Gastroesophageal sphincter (tissue), 3 donors: ENCODE measurements around the gene APP.

Source experiments
- EP300 ChIP-seq: sonication (generic); formaldehyde crosslinking; IDR thresholded peaks from one replicate; pipeline ENCODE4 v1.6.1; 2017; ENCODE audit warnings: antibody characterized with exemption, mild to moderate bottlenecking
- POLR2A ChIP-seq, 2 donors: fragments of 450-650 bp; IDR thresholded peaks; one replicate each; pipeline ENCODE4 v1.6.1; 2017; ENCODE audit warnings: antibody characterized with exemption in 2 of 2, mild to moderate bottlenecking in 2 of 2, moderate library complexity in 1 of 2
- TF ChIP-seq, protein P1 (sequence below), 4 experiments: fragments of 200-600 bp in 2 of 4; fragments of 450-650 bp in 2 of 4; sonication (generic) in 1 of 4; IDR thresholded peaks; one replicate each; pipeline ENCODE4 v1.5.1; 2017 to 2019; ENCODE audit warnings: antibody characterized with exemption in 4 of 4, mild to moderate bottlenecking in 2 of 4, moderate library complexity in 2 of 4

DNA sequence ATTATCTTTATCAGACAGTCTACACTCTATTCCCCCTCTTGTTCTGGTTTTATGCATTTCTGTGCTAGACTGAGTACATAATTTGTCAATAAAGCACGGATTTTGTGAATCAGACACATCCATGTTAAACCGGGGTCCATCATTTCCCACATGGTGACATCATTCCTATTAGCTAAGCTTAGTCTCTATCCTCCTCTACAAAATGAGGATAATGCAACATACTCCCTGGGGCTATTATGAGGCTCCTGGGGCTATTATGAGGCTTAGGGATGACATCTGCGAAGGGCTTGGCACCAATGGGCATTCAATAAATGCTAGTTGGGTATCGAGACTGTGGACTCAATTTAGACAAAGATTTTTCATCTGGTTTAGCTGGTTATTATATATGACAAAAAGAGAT lies 25.1 kb upstream of the APP start:
- TF ChIP-seq POLR2A (IDR thresholded peaks at IDR 0.05) = no peak
- TF ChIP-seq, protein P1, sequence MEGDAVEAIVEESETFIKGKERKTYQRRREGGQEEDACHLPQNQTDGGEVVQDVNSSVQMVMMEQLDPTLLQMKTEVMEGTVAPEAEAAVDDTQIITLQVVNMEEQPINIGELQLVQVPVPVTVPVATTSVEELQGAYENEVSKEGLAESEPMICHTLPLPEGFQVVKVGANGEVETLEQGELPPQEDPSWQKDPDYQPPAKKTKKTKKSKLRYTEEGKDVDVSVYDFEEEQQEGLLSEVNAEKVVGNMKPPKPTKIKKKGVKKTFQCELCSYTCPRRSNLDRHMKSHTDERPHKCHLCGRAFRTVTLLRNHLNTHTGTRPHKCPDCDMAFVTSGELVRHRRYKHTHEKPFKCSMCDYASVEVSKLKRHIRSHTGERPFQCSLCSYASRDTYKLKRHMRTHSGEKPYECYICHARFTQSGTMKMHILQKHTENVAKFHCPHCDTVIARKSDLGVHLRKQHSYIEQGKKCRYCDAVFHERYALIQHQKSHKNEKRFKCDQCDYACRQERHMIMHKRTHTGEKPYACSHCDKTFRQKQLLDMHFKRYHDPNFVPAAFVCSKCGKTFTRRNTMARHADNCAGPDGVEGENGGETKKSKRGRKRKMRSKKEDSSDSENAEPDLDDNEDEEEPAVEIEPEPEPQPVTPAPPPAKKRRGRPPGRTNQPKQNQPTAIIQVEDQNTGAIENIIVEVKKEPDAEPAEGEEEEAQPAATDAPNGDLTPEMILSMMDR (IDR thresholded peaks at IDR 0.05) = no peak
- TF ChIP-seq EP300 = no peak
